GM18517 (cell line): ENCODE results near the gene CNTNAP2.
"Not testable (repeated sequence)": the region's sequence is repeated elsewhere in the genome, so short reads cannot be mapped to it uniquely, and the experiment has no call there.

ENCODE experiments used
- ATAC-seq: cut with Tn5 transposase; IDR thresholded peaks from one replicate; pipeline ENCODE4 v1.9.1; 2021; ENCODE audit warnings: mild to moderate bottlenecking, moderate library complexity; ENCODE audit not compliant: unreplicated experiment

CNTNAP2 gene

GRCh38 chr7:148395352-148395811 lies 2278.8 kb downstream of the CNTNAP2 start:
- no peak for ATAC-seq

- ATAC-seq, result no peak
Measured at GRCh38 chr7:148395990-148396716, 2279.6 kb downstream of the CNTNAP2 start.

- no peak for ATAC-seq
Measured at GRCh38 chr7:148397056-148397455, 2280.5 kb downstream of the CNTNAP2 start.

GRCh38 chr7:148397551-148397950 lies 2280.9 kb downstream of the CNTNAP2 start:
- peak; percentile 15 for ATAC-seq

- peak; percentile 59 for ATAC-seq
Measured at GRCh38 chr7:148397985-148398384, 2281.4 kb downstream of the CNTNAP2 start.

GRCh38 chr7:148398844-148399365 lies 2282.3 kb downstream of the CNTNAP2 start:
- peak; percentile 88 for ATAC-seq

GRCh38 chr7:148400101-148400500 lies 2283.5 kb downstream of the CNTNAP2 start:
- no peak for ATAC-seq

GRCh38 chr7:148402159-148402558 lies 2285.6 kb downstream of the CNTNAP2 start:
- no peak for ATAC-seq

- ATAC-seq, result no peak
Measured at GRCh38 chr7:148403466-148403993, 2286.9 kb downstream of the CNTNAP2 start.

GRCh38 chr7:148408307-148408706 lies 2291.7 kb downstream of the CNTNAP2 start:
- ATAC-seq, result no peak

- ATAC-seq, result no peak
Measured at GRCh38 chr7:148410905-148411304, 2294.3 kb downstream of the CNTNAP2 start.

- ATAC-seq, result no peak
Measured at GRCh38 chr7:148412691-148413090, 2296.1 kb downstream of the CNTNAP2 start.

- peak; percentile 95 for ATAC-seq
Measured at GRCh38 chr7:148419856-148420832, 2303.5 kb downstream of the CNTNAP2 start.

GRCh38 chr7:148422030-148422429 lies 2305.4 kb downstream of the CNTNAP2 start:
- no peak for ATAC-seq

- ATAC-seq, result not testable (repeated sequence)
Measured at GRCh38 chr7:148426393-148426792, 2309.8 kb downstream of the CNTNAP2 start.

GRCh38 chr7:148430690-148431089 lies 2314.1 kb downstream of the CNTNAP2 start:
- not testable (repeated sequence) for ATAC-seq

GRCh38 chr7:148433521-148434180 lies 2317.1 kb downstream of the CNTNAP2 start:
- ATAC-seq, result no peak

- ATAC-seq, result no peak
Measured at GRCh38 chr7:148434181-148434757, 2317.7 kb downstream of the CNTNAP2 start.

GRCh38 chr7:148434887-148435286 lies 2318.3 kb downstream of the CNTNAP2 start:
- no peak for ATAC-seq

GRCh38 chr7:148435715-148436114 lies 2319.1 kb downstream of the CNTNAP2 start:
- ATAC-seq, result no peak
